ENCODE results near the gene FAM217A. TPM values are rescaled to one million over a fixed set of nuclear protein-coding genes. Genes with fewer than 3 reads are reported as not detected.

FAM217A gene
- total and polyA plus RNA-seq, 2 of the 8 experiments (the other 6 are each of a cell fraction or from before 2014, with no cell fraction given) = 0.03 TPM; not detected in 1

DNA sequence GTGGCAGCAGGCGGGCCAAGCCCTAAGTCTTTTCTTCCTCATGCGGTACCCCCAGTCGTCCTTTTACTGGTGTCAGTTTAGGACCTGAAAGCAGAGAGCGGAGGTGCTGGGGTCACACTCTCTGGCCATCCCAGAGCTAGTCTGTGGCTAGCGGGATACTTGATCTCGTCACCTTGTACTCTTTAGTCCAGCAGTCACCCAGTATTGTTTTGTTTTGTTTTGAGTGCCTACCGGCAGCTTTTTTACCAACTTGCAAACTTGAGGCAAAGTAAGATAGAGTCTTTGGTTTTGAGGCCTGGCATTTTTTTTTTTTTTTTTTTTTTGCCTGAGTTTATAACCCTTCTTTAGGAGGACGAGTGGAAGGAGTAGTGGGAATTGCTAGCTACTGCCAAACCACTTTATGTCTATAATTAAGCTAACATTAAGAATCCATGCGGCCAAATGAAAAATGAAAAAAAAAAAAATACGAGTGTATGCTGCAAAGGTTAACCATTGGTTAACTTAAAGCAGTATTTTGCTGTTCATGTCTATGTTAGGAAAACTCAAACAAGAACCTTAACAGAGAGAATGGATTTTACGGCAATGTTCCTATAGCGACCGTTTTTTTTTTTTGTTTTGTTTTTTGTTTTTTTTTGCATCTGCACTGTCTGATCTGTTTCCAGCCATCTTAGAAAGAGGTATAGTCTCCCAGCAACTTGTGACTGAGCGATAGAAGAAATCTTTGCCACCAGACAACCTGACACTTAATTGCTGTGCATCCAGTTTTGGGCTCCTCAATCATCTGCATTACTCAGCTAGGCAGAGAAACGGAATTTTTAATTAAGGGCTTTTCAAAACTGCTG lies 56.9 kb downstream of the FAM217A start (continued):
- TF ChIP-seq CHD7 (IDR thresholded peaks at IDR 0.05; ENCODE audit: insufficient replicate concordance, low read length) (no peak), SP1 (IDR thresholded peaks at IDR 0.05; ENCODE audit: low read depth, low read length) (no peak), TCF12 (IDR thresholded peaks at IDR 0.05; ENCODE audit: low read depth, low read length) (no peak), RAD21 (IDR thresholded peaks at IDR 0.05 in 1 of 2, conservative IDR thresholded peaks at IDR 0.05 in 1 of 2; ENCODE audit: low read depth in 2 of 2, low read length in 2 of 2) (no peak), POLR2A (IDR thresholded peaks at IDR 0.05; ENCODE audit: control extremely low read depth in 1 of 2, low read depth in 2 of 2, low read length in 2 of 2) (peak in 1 of 2 experiments; percentile 25; a peak in 1 of 3 replicates), SIN3A (conservative IDR thresholded peaks at IDR 0.05 in 1 of 2, IDR thresholded peaks at IDR 0.05 in 1 of 2; ENCODE audit: low read depth in 1 of 2, low read length in 2 of 2) (peak in 1 of 2 experiments; percentile 8; a peak in 1 of 4 replicates), CEBPB (IDR thresholded peaks at IDR 0.05; ENCODE audit: low read depth, low read length) (no peak), SUZ12 (IDR thresholded peaks at IDR 0.05; ENCODE audit: low read length) (no peak), KDM5A (IDR thresholded peaks at IDR 0.05; ENCODE audit: low read length) (no peak), SRF (IDR thresholded peaks at IDR 0.05; ENCODE audit: low read depth, low read length) (no peak)

Measured in H1 (cell line).